Ishikawa (cell line): ENCODE results near the gene NEU4.

Experiments used
- EP300 ChIP-seq: IDR thresholded peaks from 2 replicates; pipeline ENCODE4 v1.6.1; 2012; ENCODE audit warnings: borderline replicate concordance
- FOXM1 ChIP-seq: IDR thresholded peaks from 2 replicates; pipeline ENCODE4 v1.6.1; 2012; ENCODE audit warnings: low read depth, borderline replicate concordance

DNA sequence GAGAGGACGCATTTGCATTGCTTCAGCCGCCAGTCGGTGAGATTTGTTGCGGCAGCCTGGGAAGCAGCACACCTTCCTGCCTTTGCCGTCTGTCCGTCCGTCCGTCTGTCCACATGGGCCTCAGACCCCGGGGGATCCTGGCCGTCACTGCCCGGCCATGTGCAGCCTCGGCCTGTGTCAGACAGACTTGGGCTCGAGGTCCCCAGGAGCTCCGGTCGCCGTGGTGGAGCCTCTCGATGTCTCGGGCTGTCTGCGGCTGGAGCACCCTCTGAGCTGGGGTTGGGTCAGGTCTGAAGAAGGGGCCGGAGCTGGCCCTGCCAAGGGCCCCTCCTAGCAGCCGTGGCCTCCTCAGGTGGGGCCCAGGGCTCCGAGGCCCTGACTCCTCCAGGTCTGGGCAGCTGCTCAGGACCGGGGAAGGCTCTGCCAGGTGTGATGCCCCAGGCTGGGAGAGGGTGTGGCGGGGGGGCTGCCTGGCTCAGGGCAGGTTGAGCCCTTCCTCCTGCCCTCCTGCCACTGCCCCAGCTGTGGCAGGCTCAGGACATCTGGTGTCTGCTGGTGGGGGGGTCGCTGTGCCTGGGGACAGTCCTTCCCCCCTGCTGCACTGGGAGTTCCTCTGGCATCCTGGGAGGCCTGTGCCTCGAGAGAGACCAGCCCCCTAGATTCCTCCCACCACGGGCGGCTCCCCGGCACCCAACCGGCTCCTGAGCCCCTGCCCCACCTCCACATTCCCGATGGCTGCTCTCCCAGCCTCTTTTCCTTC is 11.8 kb downstream of the NEU4 start:
- TF ChIP-seq EP300: no peak
- no peak for TF ChIP-seq FOXM1
